ENCODE data around the gene INO80. TPM values are rescaled to one million over a fixed set of nuclear protein-coding genes. Genes with fewer than 3 reads are reported as not detected.

Gene INO80
- total RNA-seq, 6 donors from 2014 or later = 22.8 to 92.2 (median 43.9) TPM

DNA sequence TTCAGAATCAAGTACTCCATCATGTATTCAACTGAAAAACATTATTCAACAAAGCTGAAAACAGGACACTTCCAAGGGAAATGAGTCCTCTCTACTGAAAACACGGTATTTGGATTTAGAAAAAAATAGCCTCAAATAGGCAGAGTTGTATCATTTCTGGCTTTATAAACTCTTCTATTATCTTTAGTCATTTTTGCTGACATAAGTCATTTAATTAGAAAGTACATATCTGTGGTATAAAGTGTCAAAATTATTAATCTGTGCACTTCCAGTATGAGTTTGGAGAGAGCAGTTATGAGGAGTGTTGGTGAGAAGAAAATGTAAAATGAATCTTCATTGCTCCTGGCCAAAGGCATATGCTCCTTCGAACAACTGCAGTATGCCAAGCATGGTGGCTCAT lies 59.3 kb downstream of the INO80 start:
- Histone ChIP-seq H3K27ac (no peak overlapping the region), H3K36me3 (peaks cover 22 to 97% (median 68%) of the 10 kb centered on the region in 4 donors), H3K27me3 (no peaks in the 10 kb centered on the region), H3K9me3 (peaks cover 0 to 3% (median 1%) of the 10 kb centered on the region in 4 donors), H3K4me1 (no peaks in the 10 kb centered on the region), H3K4me3 (no peak overlapping the region)
- TF ChIP-seq POLR2A (IDR thresholded peaks at IDR 0.05) (no peak), EP300 (IDR thresholded peaks at IDR 0.05) (no peak), POLR2AphosphoS5 (IDR thresholded peaks at IDR 0.05) (no peak), CTCF (IDR thresholded peaks at IDR 0.05) (no peak)
- ATAC-seq (ENCODE audit: low FRiP score in 2 of 2) = no peak
- WGBS, 2 donors = 91 to 92% methylated on average over 2 of the region's 2 CpGs
- DNase-seq = no peak

DNA sequence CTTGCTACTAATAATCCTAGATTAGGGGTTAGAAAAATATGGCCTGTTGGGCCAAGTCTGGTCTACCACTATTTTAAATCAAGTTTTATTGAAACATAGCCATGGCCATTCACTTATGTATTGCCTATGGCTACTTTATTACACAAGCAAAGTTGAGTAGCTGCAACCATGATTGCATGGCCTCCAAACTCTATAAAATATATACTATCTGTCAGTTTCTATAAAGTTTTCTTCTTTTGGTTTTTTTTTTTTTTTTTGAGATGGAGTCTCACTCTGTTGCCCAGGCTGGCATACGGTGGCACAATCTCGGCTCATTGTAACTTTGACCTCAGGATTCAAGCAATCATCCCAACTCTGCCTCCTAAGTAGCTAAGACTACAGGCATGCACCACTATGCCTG lies 60.4 kb downstream of the INO80 start:
- 98 to 100% methylated on average over 2 of the region's 2 CpGs for WGBS, 2 donors
- no peak overlapping the region for H3K27ac ChIP-seq
- DNase-seq (no peak), ATAC-seq (ENCODE audit: low FRiP score in 2 of 2) (no peak)
- TF ChIP-seq POLR2AphosphoS5 (IDR thresholded peaks at IDR 0.05) (no peak), CTCF (IDR thresholded peaks at IDR 0.05) (no peak), EP300 (IDR thresholded peaks at IDR 0.05) (no peak), POLR2A (IDR thresholded peaks at IDR 0.05) (no peak)
- H3K27me3 ChIP-seq = no peaks in the 10 kb centered on the region
- H3K4me3 ChIP-seq = no peak overlapping the region
- no peaks in the 10 kb centered on the region for H3K9me3 ChIP-seq
- H3K4me1 ChIP-seq = no peaks in the 10 kb centered on the region
- H3K36me3 ChIP-seq = peaks cover 22 to 98% (median 71%) of the 10 kb centered on the region in 4 donors

DNA sequence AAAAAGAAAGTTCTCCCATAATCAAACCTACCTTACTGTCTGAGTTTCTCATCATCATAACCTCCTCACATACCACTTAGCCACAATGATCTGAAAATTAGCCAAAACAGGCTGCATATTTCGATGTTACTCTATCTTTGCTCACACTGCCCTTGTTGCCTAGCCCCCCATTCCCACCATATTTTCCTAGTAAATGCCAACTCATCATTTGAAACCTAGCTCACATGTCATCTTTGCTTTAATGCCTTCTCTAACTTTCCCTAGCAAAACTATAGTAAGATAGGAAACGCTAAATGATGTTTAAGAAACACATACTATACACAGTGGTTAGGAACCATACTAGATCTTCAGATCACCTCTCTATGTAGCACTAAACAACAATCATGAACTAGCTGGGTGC lies 64.9 kb downstream of the INO80 start:
- TF ChIP-seq EP300 (IDR thresholded peaks at IDR 0.05) = no peak
- H3K27me3 ChIP-seq = no peaks in the 10 kb centered on the region
- no peaks in the 10 kb centered on the region for H3K4me1 ChIP-seq
- H3K27ac ChIP-seq = no peak overlapping the region
- DNase-seq = no peak
- ATAC-seq (ENCODE audit: low FRiP score in 2 of 2) = no peak
- WGBS, 2 donors = 94 to 98% methylated on average over 2 of the region's 2 CpGs
- H3K4me3 ChIP-seq = no peak overlapping the region
- no peaks in the 10 kb centered on the region for H3K9me3 ChIP-seq
- H3K36me3 ChIP-seq = peaks cover 17 to 98% (median 74%) of the 10 kb centered on the region in 4 donors

DNA sequence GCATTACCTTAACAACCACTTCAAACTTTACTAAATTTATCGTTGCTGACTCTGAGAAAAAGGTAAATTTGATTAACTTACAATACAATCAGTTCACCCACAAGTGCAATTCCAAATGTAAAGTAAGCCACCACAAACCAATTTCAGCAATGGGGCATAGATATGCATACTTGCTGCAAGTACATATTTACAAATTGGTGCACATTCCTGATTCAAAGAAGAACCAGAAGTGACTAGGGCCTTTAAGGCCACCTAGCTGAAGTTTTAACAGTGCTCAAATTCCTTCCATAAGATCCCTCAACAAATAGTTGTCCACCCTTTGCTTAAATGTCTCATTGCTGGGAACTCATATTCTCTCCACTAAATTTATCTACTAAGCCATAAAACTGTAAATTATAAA lies 67.2 kb downstream of the INO80 start:
- peaks cover 17 to 99% (median 64%) of the 10 kb centered on the region in 4 donors for H3K36me3 ChIP-seq
- no peak overlapping the region for H3K4me3 ChIP-seq
- no peak overlapping the region for H3K27ac ChIP-seq
- H3K9me3 ChIP-seq = no peaks in the 10 kb centered on the region
- DNase-seq (no peak), ATAC-seq (ENCODE audit: low FRiP score in 2 of 2) (no peak)
- H3K27me3 ChIP-seq = no peaks in the 10 kb centered on the region
- peaks cover 0 to under 1% (median 0%) of the 10 kb centered on the region in 4 donors for H3K4me1 ChIP-seq
- 64 to 72% methylated on average over 1 of the region's 1 CpG for WGBS, 2 donors
- no peak for TF ChIP-seq POLR2A (IDR thresholded peaks at IDR 0.05)
- no peak for TF ChIP-seq EP300 (IDR thresholded peaks at IDR 0.05)
- TF ChIP-seq POLR2AphosphoS5 (IDR thresholded peaks at IDR 0.05) = no peak
- TF ChIP-seq CTCF (IDR thresholded peaks at IDR 0.05) = no peak

DNA sequence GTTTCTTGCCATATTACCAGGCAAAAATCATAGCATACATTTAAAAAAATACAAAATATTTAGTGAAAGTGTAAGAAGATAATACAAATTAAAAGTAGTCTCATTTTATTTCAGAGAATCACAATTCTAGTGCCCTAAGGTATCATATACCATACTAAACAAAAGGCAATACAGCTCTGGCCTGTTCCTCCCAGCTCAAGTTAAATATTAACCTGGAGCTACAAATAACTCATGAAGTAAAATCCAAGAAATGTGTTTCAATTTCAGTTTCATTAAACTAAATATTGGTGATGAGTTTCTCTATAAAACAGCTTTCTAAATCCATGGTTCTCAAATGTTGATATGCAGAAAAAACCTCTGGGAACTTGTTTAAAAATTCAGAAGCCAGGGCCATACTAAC lies 67.7 kb downstream of the INO80 start:
- H3K36me3 ChIP-seq = peaks cover 17 to 99% (median 60%) of the 10 kb centered on the region in 4 donors
- ATAC-seq (ENCODE audit: low FRiP score in 2 of 2) (no peak), DNase-seq (no peak)
- H3K9me3 ChIP-seq = no peaks in the 10 kb centered on the region
- TF ChIP-seq EP300 (IDR thresholded peaks at IDR 0.05) = no peak
- no peak for TF ChIP-seq CTCF (IDR thresholded peaks at IDR 0.05)
- no peak for TF ChIP-seq POLR2AphosphoS5 (IDR thresholded peaks at IDR 0.05)
- no peak for TF ChIP-seq POLR2A (IDR thresholded peaks at IDR 0.05)
- no peaks in the 10 kb centered on the region for H3K27me3 ChIP-seq
- no peak overlapping the region for H3K4me3 ChIP-seq
- no peak overlapping the region for H3K27ac ChIP-seq
- H3K4me1 ChIP-seq = peaks cover 0 to 5% (median 2%) of the 10 kb centered on the region in 4 donors

All from upper lobe of left lung (tissue), 6 donors.